ENCODE measurements around the gene MAGED4.
"Not testable (repeated sequence)": the region's sequence is repeated elsewhere in the genome, so short reads cannot be mapped to it uniquely, and the experiment has no call there.

The MAGED4 gene

GRCh38 chrX:52184440-52185077 lies at the start of gene MAGED4:
TSS of gene MAGED4 (plus strand) at chrX:52184888. CDS start at chrX:52185923, 1,035 bp downstream.
- not testable (repeated sequence) for DNase-seq

- DNase-seq = no peak
These were observed 45.7 kb upstream of the MAGED4 start for GRCh38 chrX:52138830-52139544.

- DNase-seq = no peak
These were observed 45.2 kb upstream of the MAGED4 start for GRCh38 chrX:52139545-52139895.

GRCh38 chrX:52140020-52140419 lies 44.7 kb upstream of the MAGED4 start:
- no peak for DNase-seq

GRCh38 chrX:52150667-52151066 lies 34.0 kb upstream of the MAGED4 start:
- not testable (repeated sequence) for DNase-seq

GRCh38 chrX:52160140-52160539 lies 24.5 kb upstream of the MAGED4 start:
- DNase-seq = not testable (repeated sequence)

- DNase-seq = no peak
These were observed 17.8 kb upstream of the MAGED4 start for GRCh38 chrX:52166840-52167239.

GRCh38 chrX:52171055-52171454 lies 13.6 kb upstream of the MAGED4 start:
- not testable (repeated sequence) for DNase-seq

GRCh38 chrX:52185078-52185453 lies 378 bp downstream of the MAGED4 start:
- DNase-seq = not testable (repeated sequence)

- not testable (repeated sequence) for DNase-seq
These were observed 26.7 kb downstream of the MAGED4 start for GRCh38 chrX:52211405-52211804.

GRCh38 chrX:52213276-52213675 lies 28.6 kb downstream of the MAGED4 start:
- no peak for DNase-seq

- no peak for DNase-seq
These were observed 31.9 kb downstream of the MAGED4 start for GRCh38 chrX:52216541-52216940.

- no peak for DNase-seq
These were observed 32.9 kb downstream of the MAGED4 start for GRCh38 chrX:52217494-52218160.

GRCh38 chrX:52220936-52221335 lies 36.2 kb downstream of the MAGED4 start:
- no peak for DNase-seq

All from activated CD4-positive, alpha-beta T cell treated with anti-CD3 and anti-CD28 coated beads, Interleukin-2, amount 50 U/mL, for 1 hour (primary cell).